Mucosa of rectum (tissue), 2 donors: ENCODE results near the gene CLDN2.
"Not testable (repeated sequence)": the region's sequence is repeated elsewhere in the genome, so short reads cannot be mapped to it uniquely, and the experiment has no call there.

Source experiments
- H3K27ac ChIP-seq, 2 donors: one replicate each; pipeline ENCODE4 v1.7.0; 2013; ENCODE audit warnings: inconsistent platforms in 2 of 2, low read depth in 2 of 2, low read length in 2 of 2
- H3K27me3 ChIP-seq, 2 donors: one replicate each; pipeline ENCODE4 v1.7.0; 2013; ENCODE audit warnings: low read length in 2 of 2; ENCODE audit not compliant: control insufficient read depth in 2 of 2, insufficient read depth in 2 of 2
- H3K36me3 ChIP-seq, 2 donors: one replicate each; pipeline ENCODE4 v1.7.0; 2013; ENCODE audit warnings: low read length in 2 of 2; ENCODE audit not compliant: control insufficient read depth in 2 of 2, insufficient read depth in 2 of 2
- H3K4me1 ChIP-seq, 2 donors: one replicate each; pipeline ENCODE4 v1.7.0; 2013; ENCODE audit warnings: low read length in 2 of 2, mild to moderate bottlenecking in 1 of 2; ENCODE audit not compliant: control insufficient read depth in 2 of 2, insufficient read depth in 2 of 2
- H3K4me3 ChIP-seq, 2 donors: one replicate each; pipeline ENCODE4 v1.7.0; 2013; ENCODE audit warnings: low read length in 2 of 2
- H3K9ac ChIP-seq, 2 donors: one replicate each; pipeline ENCODE4 v1.7.0; 2013; ENCODE audit warnings: low read length in 2 of 2, low read depth in 1 of 2, mild to moderate bottlenecking in 1 of 2
- H3K9me3 ChIP-seq, 2 donors: one replicate each; pipeline ENCODE4 v1.7.0; 2013; ENCODE audit warnings: low read length in 2 of 2; ENCODE audit not compliant: control insufficient read depth in 2 of 2
- donor health status: healthy.
- donor health status: Normal muscosa, but diverticular disease.

Gene CLDN2, protein sequence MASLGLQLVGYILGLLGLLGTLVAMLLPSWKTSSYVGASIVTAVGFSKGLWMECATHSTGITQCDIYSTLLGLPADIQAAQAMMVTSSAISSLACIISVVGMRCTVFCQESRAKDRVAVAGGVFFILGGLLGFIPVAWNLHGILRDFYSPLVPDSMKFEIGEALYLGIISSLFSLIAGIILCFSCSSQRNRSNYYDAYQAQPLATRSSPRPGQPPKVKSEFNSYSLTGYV

DNA sequence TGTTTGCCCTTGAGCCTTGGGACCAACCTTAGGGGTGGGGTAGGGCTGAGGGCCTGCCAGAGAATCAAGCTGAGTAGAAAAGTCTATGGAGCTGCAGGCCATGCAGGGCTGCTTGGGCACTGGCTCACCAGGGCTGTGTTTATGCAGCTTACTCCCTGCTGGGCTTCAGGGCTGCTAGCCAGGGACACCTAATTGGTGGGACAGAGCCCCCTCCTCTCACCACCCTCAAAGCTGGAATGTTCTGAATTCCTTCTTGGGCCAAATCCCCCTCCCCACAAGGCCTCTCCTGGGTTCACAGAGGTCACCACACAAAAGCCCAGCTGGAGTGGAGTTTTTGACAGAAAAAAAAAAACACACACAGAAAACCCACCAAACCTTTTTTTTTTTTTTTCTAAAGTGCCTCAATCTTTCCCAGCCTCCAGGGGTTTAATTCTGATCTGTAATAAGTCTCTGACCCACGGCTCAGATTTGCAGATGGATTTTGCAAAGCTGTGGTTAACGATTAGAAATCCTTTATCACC, at the start of gene CLDN2:
Gene CLDN2 (plus strand): TSS at position 471 of the 521 bp plus-strand sequence. CDS start 7,827 bp downstream, outside the sequence.
- H3K27me3 ChIP-seq = peaks cover 0 to 3% of the 10 kb centered on the region in 2 donors
- H3K9me3 ChIP-seq = no peaks in the 10 kb centered on the region
- H3K36me3 ChIP-seq = no peaks in the 10 kb centered on the region
- no peaks in the 10 kb centered on the region for H3K4me1 ChIP-seq
- H3K4me3 ChIP-seq = no peak within 1 kb of the TSS
- H3K27ac ChIP-seq = no peak within 1 kb of the TSS
- no peak within 1 kb of the TSS for H3K9ac ChIP-seq

DNA sequence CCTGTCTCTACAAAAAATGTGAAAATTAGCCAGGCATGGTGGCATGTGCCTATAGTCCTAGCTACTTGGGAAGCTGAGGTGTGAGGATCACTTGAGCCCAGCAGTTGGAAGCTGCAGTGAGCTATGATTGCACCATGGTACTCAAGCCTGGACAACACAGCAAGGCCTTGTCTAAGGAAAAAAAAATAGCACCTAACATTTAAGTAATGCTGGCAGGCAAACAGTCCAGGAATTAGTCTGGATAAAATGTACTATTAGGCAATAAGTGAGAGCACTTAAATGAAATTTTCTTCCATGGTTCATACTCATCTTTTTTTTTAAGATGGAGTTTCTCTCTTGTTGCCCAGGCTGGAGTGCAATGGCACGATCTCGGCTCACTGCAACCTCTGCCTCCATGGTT, 47.4 kb upstream of the CLDN2 start:
- H3K27ac ChIP-seq, H3K4me1 ChIP-seq: not testable (repeated sequence)

DNA sequence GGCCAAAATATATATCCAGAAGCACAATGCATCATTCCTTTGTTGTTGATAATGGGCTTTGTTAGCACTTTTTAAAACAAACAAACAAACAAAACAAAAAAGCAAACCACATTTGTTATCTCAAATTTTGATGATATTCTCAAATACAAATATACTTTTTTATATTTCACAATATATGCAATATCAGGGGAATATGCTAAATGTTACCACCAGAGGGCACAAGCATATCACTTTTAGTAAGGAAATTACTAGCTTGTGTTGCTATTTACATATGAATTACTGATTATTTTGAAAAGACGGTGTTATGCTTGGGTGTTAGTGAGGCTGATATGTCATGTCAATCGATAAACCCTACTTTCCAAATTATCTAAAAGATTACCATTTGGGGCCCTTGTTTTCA, 46.1 kb upstream of the CLDN2 start:
- Histone ChIP-seq H3K4me1 (no peaks in the 10 kb centered on the region), H3K9me3 (no peaks in the 10 kb centered on the region), H3K36me3 (peaks cover 0 to 7% of the 10 kb centered on the region in 2 donors), H3K4me3 (no peak overlapping the region), H3K9ac (no peak overlapping the region), H3K27me3 (no peaks in the 10 kb centered on the region), H3K27ac (no peak overlapping the region)

More for the DNA sequence above, 47.4 kb upstream of the CLDN2 start:
- H3K27me3 ChIP-seq, H3K36me3 ChIP-seq, H3K9ac ChIP-seq, H3K4me3 ChIP-seq, H3K9me3 ChIP-seq: not testable (repeated sequence)

DNA sequence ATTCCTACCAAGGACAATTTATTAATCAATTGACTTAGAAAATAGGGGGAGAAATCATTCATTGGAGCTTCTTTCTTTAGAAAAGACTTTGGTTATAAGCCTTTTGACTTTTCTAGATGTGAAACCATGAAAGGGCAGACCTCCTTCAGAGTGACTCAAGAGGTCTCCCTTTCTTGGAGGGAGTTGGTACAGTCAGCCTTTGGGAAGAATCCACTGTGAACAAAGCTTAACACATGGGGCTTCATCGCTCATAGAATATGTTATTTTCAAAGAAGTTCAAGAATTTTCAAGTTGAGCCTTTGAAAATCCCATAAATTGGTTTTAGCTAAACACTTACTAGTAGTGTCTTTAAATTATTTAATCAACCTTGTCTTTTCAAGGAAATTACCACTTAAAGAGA, 45.1 kb upstream of the CLDN2 start:
- Histone ChIP-seq H3K9me3 (no peaks in the 10 kb centered on the region), H3K4me3 (no peak overlapping the region), H3K4me1 (no peaks in the 10 kb centered on the region), H3K36me3 (peaks cover 0 to 7% of the 10 kb centered on the region in 2 donors), H3K27me3 (no peaks in the 10 kb centered on the region), H3K9ac (no peak overlapping the region), H3K27ac (no peak overlapping the region)

DNA sequence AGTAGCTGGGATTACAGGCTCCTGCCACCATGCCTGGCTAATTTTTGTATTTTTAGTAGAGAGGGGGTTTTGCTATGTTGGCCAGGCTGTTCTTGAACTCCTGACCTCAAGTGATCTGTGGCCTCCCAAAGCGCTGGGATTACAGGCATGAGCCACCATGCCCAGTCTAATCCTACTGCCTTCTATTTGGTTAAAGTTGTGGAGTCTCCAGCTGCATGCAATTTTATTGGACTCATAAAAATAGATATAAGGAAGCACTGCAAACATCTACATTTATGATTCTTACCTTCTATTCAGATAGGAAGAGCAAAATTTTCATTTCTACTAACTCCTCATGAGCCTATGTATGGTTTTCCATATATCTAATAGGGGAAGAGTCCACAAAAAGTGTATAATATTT, 30.7 kb upstream of the CLDN2 start:
- H3K27ac ChIP-seq = no peak overlapping the region
- H3K9ac ChIP-seq = no peak overlapping the region
- no peaks in the 10 kb centered on the region for H3K9me3 ChIP-seq
- no peaks in the 10 kb centered on the region for H3K4me1 ChIP-seq
- no peaks in the 10 kb centered on the region for H3K36me3 ChIP-seq
- no peaks in the 10 kb centered on the region for H3K27me3 ChIP-seq
- H3K4me3 ChIP-seq = no peak overlapping the region

DNA sequence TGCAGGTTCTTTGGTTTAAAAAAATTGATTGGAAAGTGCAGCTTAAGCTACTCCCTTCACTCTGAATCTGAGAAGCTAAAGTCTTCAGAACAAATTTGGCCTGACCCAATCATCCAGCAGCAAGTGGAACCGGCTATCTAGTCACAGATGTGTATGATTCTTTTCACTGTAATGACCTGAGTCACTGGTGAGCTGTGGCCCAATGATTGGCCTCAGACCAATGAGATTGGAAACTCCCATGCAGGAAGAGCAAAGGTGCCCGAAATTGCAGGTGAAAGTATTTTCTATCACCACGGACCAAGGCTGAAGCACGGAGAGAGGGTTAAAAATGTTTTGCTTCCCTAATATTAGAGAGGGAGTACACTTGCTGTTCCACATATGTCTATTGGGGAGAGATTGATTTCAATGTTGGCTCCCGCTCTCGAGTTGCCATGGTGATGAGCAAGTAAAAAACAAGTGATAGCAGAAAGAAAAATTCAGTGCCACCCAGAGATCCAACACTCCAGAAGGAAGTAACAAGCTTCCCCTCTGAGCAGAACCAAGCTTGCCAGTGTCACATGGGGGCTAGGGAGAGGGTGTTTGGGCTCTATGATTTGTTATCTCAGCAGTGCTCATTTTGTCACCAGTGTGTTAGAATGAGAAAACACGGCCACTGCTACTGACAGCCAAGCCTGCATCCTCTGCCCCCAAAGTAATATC, 28.3 kb upstream of the CLDN2 start:
- Histone ChIP-seq H3K9ac (no peak overlapping the region), H3K36me3 (no peaks in the 10 kb centered on the region), H3K27me3 (peaks cover 0 to 2% of the 10 kb centered on the region in 2 donors), H3K9me3 (no peaks in the 10 kb centered on the region), H3K4me1 (no peaks in the 10 kb centered on the region), H3K4me3 (no peak overlapping the region), H3K27ac (no peak overlapping the region)

DNA sequence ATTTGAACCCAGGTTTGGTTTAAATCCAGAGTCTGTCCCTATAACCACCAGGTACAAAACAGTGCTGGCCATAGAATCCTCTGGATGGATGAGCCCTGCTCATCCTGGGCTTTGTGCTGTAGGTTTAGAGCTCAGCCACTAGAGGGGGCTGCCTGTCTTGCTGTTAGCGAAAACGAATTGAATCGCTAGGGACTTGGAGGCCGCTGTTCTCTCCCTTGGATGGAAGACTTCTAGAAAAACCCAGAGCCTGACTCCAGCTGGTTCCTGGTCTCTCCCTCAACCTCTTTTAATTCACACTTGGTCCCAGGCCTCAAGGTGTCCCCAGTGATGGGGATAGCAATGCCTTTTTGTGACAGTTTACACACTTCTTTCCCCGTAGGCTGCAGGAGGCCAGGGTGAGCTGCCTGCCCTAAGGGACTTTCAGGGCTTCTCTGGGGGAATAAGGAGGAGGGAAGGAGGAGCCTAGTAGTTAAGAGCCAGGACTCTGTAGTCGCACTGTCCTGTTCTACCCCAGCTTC, 25.8 kb upstream of the CLDN2 start:
- H3K9me3 ChIP-seq = no peaks in the 10 kb centered on the region
- H3K4me3 ChIP-seq = no peak overlapping the region
- H3K36me3 ChIP-seq = no peaks in the 10 kb centered on the region
- peaks cover 2 to 4% of the 10 kb centered on the region in 2 donors for H3K27me3 ChIP-seq
- H3K27ac ChIP-seq = no peak overlapping the region
- H3K9ac ChIP-seq = no peak overlapping the region
- no peaks in the 10 kb centered on the region for H3K4me1 ChIP-seq

DNA sequence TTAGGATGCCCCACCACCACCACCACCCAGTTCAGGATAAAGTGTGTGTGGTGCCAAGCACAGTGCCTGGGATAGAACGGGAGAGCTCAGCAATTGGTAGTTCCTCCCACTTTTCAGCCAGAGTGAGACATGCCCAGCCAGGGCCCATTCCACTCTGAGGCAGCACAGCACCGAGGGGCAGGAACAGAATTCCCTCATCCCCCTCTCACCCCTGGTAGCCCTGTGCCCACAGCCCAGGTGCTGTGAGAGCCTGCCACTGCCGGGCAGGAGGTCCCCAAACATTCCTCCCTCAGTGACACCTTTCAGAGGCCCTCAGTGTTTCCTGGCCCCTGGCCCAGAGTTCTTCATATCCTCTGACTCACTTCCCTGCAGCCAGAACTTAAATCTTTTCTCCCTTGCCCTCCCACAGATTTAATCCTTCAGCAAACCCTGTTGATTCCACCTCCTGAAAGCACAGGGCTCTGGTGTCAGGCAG, 25.2 kb upstream of the CLDN2 start:
- Histone ChIP-seq H3K27ac (no peak overlapping the region), H3K4me3 (no peak overlapping the region), H3K4me1 (no peaks in the 10 kb centered on the region), H3K9me3 (no peaks in the 10 kb centered on the region), H3K36me3 (no peaks in the 10 kb centered on the region), H3K9ac (no peak overlapping the region), H3K27me3 (peaks cover 2 to 4% of the 10 kb centered on the region in 2 donors)

DNA sequence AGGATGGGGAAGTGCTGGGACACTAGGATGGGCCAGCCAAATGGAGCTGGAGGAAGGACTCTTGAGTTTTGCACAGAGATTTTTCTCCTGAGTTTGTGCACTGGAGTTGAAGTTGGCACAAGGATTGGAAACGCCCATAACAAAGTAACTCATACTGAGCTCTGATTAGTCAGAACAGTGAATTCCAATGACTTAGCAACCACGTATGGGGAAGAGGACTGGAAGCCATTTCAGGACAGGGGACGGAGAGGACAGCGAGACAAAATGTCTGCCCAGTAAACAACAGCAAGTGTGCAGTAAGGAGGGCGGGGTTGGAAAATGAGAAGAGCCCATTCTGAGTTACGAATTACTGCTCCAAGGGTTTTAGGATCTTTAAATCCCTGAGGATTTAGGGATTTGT, 22.9 kb upstream of the CLDN2 start:
- Histone ChIP-seq H3K27ac (no peak overlapping the region), H3K4me1 (no peaks in the 10 kb centered on the region), H3K36me3 (no peaks in the 10 kb centered on the region), H3K9ac (no peak overlapping the region), H3K4me3 (no peak overlapping the region), H3K9me3 (no peaks in the 10 kb centered on the region), H3K27me3 (peaks cover 2 to 4% of the 10 kb centered on the region in 2 donors)

DNA sequence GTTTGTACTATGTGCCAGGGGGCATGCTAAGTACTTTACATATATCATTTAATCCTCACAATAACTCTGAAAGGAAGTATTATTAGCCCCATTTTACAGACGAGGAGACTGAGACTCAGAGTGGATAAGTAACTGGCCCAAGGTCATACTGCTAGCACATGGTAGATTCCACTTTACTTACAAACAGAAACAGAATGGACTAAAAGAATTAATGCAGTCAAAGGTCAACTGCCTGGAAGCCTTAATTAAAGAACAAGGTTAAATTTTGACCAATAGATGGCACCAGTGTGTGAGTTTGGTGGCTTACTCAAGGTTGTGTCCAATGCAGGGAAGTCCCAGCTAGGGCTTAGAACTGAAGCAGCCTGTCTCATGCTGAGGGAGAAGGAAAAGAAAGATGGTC, 21.7 kb upstream of the CLDN2 start:
- Histone ChIP-seq H3K4me3 (no peak overlapping the region), H3K27me3 (peaks cover 2 to 4% of the 10 kb centered on the region in 2 donors), H3K9ac (no peak overlapping the region), H3K36me3 (no peaks in the 10 kb centered on the region), H3K9me3 (no peaks in the 10 kb centered on the region), H3K4me1 (no peaks in the 10 kb centered on the region), H3K27ac (no peak overlapping the region)
